BJ (cell line): ENCODE data around the gene FAF2. TPM values are rescaled to one million over a fixed set of nuclear protein-coding genes. Genes with fewer than 3 reads are reported as not detected.

ENCODE experiments used
- CTCF ChIA-PET: fragments of 350-600 bp; formaldehyde crosslinking; extraction: SDS; loops from one replicate; lab custom pipeline; 2021; ENCODE audit warnings: antibody characterized with exemption, inconsistent platforms; lab: Yijun Ruan, JAX
- POLR2A ChIA-PET: fragments of 300-600 bp; sonication (Branson Sonifier 250); formaldehyde crosslinking; extraction: SDS; loops from one replicate; lab custom pipeline; 2021; ENCODE audit warnings: antibody characterized with exemption; lab: Charles Lee
- DNase-seq: peaks from one replicate; pipeline ENCODE4 v3.0.0-alpha.2; 2011; ENCODE audit warnings: low read depth
- H3K27me3 ChIP-seq: 2 replicates; pipeline ENCODE4 v1.6.0; 2011; ENCODE audit warnings: low read length; ENCODE audit not compliant: control insufficient read depth, insufficient read depth
- H3K36me3 ChIP-seq: 2 replicates; pipeline ENCODE4 v1.5.1; 2011; ENCODE audit warnings: low read length; ENCODE audit not compliant: control insufficient read depth, insufficient read depth
- H3K4me3 ChIP-seq: 2 replicates; pipeline ENCODE4 v1.5.1; 2011; ENCODE audit warnings: low read depth, mild to moderate bottlenecking, control low read depth, low read length
- CTCF ChIP-seq: IDR thresholded peaks from 2 replicates; pipeline ENCODE4 v1.5.1; 2011; ENCODE audit warnings: low read depth, mild to moderate bottlenecking, control low read depth, inconsistent platforms, low read length, moderate library complexity; ENCODE audit not compliant: insufficient read depth
- polyA plus RNA-seq: library from polyadenylated mRNA; depleted of rRNA; stranded (reverse); fragments of >200 nt; gene quantifications from 2 replicates; pipeline ENCODE4 v1.2.3, GENCODE V29; 2011

FAF2 gene
- polyA plus RNA-seq, 1 experiment = 36.9 TPM

GRCh38 chr5:176538989-176539384 is 90.8 kb downstream of the FAF2 start:
- no peaks in the 10 kb centered on the region for H3K36me3 ChIP-seq
- ChIA-PET CTCF (no interaction called here), POLR2A (no interaction called here)
- TF ChIP-seq CTCF = no peak
- no peak for DNase-seq
- H3K4me3 ChIP-seq = no peak overlapping the region
- H3K27me3 ChIP-seq = no peaks in the 10 kb centered on the region

- POLR2A ChIA-PET = no interaction called here
- no peak for DNase-seq
- CTCF ChIA-PET = interaction anchor here (0.6 kb wide), 1 partner anchor 499 kb away, joined by 3 read pairs; no protein-coding TSS in a partner anchor
Observed at GRCh38 chr5:176540476-176540899, 92.3 kb downstream of the FAF2 start.

GRCh38 chr5:176540956-176541337 is 92.8 kb downstream of the FAF2 start:
- POLR2A ChIA-PET = no interaction called here
- CTCF ChIA-PET = interaction anchor here (0.8 kb wide), 1 partner anchor 33 kb away, joined by 3 read pairs; no protein-coding TSS in a partner anchor

More at GRCh38 chr5:176540476-176540899, 92.3 kb downstream of the FAF2 start:
- TF ChIP-seq CTCF = no peak
- Histone ChIP-seq H3K27me3 (no peaks in the 10 kb centered on the region; the same call in 1 of the 2 replicates), H3K36me3 (no peaks in the 10 kb centered on the region), H3K4me3 (no peak overlapping the region)

GRCh38 chr5:176541338-176542134 is 93.4 kb downstream of the FAF2 start:
- ChIA-PET POLR2A (no interaction called here), CTCF (interaction anchor here (0.8 kb wide), 1 partner anchor 32 kb away, joined by 3 read pairs; no protein-coding TSS in a partner anchor)
- H3K27me3 ChIP-seq = no peaks in the 10 kb centered on the region; the same call in 1 of the 2 replicates

More at GRCh38 chr5:176540956-176541337, 92.8 kb downstream of the FAF2 start:
- Histone ChIP-seq H3K36me3 (no peaks in the 10 kb centered on the region), H3K27me3 (no peaks in the 10 kb centered on the region; the same call in 1 of the 2 replicates), H3K4me3 (no peak overlapping the region)
- DNase-seq = no peak
- no peak for TF ChIP-seq CTCF

More at GRCh38 chr5:176541338-176542134, 93.4 kb downstream of the FAF2 start:
- DNase-seq = no peak
- no peak for TF ChIP-seq CTCF
- no peaks in the 10 kb centered on the region for H3K36me3 ChIP-seq
- no peak overlapping the region for H3K4me3 ChIP-seq
